Stomach (tissue), 9 donors: ENCODE data around the gene ZNF778. TPM values are rescaled to one million over a fixed set of nuclear protein-coding genes. Genes with fewer than 3 reads are reported as not detected.

Experiments used
- DNase-seq, 2 donors: peaks; one replicate each; pipeline versions ENCODE4 v3.0.0 to v3.0.0-alpha.2; 2013 to 2019
- H3K27ac ChIP-seq, 5 donors: fragments of 200-600 bp in 4 of 5; sonication (generic) in 4 of 5; one replicate each; pipeline ENCODE4 v1.5.1; 2013 to 2019; ENCODE audit warnings: mild to moderate bottlenecking in 1 of 5, moderate library complexity in 1 of 5
- H3K27me3 ChIP-seq, 3 donors: fragments of 200-600 bp; sonication (generic); one replicate each; pipeline ENCODE4 v1.5.1; 2017 to 2019; ENCODE audit warnings: mixed run types in 1 of 3
- H3K36me3 ChIP-seq, 4 donors: fragments of 200-600 bp; sonication (generic); 1 replicate in 3 of 4; 2 replicates in 1 of 4; pipeline ENCODE4 v1.5.1; 2016 to 2019
- H3K4me1 ChIP-seq, 4 donors: fragments of 200-600 bp; sonication (generic); one replicate each; pipeline ENCODE4 v1.5.1; 2016 to 2019
- H3K4me3 ChIP-seq, 4 donors: fragments of 200-600 bp; sonication (generic) in 3 of 4; one replicate each; pipeline ENCODE4 v1.5.1; 2016 to 2019; ENCODE audit warnings: mild to moderate bottlenecking in 1 of 4
- H3K9me3 ChIP-seq, 4 donors: fragments of 200-600 bp; sonication (generic); one replicate each; pipeline ENCODE4 v1.5.1; 2016 to 2019
- EP300 ChIP-seq: sonication (generic); formaldehyde crosslinking; IDR thresholded peaks from one replicate; pipeline ENCODE4 v1.6.1; 2017; ENCODE audit warnings: antibody characterized with exemption
- POLR2A ChIP-seq, 4 donors: fragments of 450-650 bp; IDR thresholded peaks; one replicate each; pipeline ENCODE4 v1.6.1; 2016; ENCODE audit warnings: antibody characterized with exemption in 4 of 4, control low read depth in 2 of 4, mild to moderate bottlenecking in 1 of 4, moderate library complexity in 1 of 4
- POLR2AphosphoS5 ChIP-seq, 3 donors: sonication (generic); formaldehyde crosslinking; IDR thresholded peaks; one replicate each; pipeline ENCODE4 v1.6.1; 2016; ENCODE audit warnings: antibody characterized with exemption in 3 of 3
- WGBS, 5 donors: extraction: QIAGEN DNeasy Blood & Tissue Kit in 3 of 5; methylation state at CpG; one replicate each; pipeline versions ENCODE4 v1.1.5 to v1.1.7; 2013 to 2018; 5-methylcytosine and 5-hydroxymethylcytosine counted together
- intact Hi-C: fragments of 100-400 bp; cut with DNase I; formaldehyde crosslinking; loops from one replicate; pipeline ENCODE4 v1.15.1; 2023; ENCODE audit warnings: low total_unique reads
- polyA plus RNA-seq, 3 donors: library from polyadenylated mRNA; stranded (reverse); fragments of 200-250 nt; gene quantifications; one replicate each; pipeline ENCODE4 v1.2.3, GENCODE V29; 2013
- total RNA-seq, 5 donors: library from RNA; depleted of rRNA; stranded (reverse); fragments of >200 nt; gene quantifications; one replicate each; pipeline versions ENCODE4 v1.1.0 to v1.2.3, GENCODE V29; 2014 to 2016
- TF ChIP-seq, protein P1 (sequence below), 7 experiments: fragments of 450-650 bp in 4 of 7; fragments of 200-600 bp in 3 of 7; sonication (generic) in 3 of 7; IDR thresholded peaks; one replicate each; pipeline ENCODE4 v1.5.1; 2016 to 2019; ENCODE audit warnings: antibody characterized with exemption in 7 of 7, control low read depth in 2 of 7, mild to moderate bottlenecking in 1 of 7
- donor health status: healthy with polysubstance abuse.
- donor health status: Bipolar disorder and iron deficiency.
- donor health status: healthy.

Gene ZNF778
- total and polyA plus RNA-seq, 8 donors, result 1.2 to 11.7 (median 4.5) TPM

DNA sequence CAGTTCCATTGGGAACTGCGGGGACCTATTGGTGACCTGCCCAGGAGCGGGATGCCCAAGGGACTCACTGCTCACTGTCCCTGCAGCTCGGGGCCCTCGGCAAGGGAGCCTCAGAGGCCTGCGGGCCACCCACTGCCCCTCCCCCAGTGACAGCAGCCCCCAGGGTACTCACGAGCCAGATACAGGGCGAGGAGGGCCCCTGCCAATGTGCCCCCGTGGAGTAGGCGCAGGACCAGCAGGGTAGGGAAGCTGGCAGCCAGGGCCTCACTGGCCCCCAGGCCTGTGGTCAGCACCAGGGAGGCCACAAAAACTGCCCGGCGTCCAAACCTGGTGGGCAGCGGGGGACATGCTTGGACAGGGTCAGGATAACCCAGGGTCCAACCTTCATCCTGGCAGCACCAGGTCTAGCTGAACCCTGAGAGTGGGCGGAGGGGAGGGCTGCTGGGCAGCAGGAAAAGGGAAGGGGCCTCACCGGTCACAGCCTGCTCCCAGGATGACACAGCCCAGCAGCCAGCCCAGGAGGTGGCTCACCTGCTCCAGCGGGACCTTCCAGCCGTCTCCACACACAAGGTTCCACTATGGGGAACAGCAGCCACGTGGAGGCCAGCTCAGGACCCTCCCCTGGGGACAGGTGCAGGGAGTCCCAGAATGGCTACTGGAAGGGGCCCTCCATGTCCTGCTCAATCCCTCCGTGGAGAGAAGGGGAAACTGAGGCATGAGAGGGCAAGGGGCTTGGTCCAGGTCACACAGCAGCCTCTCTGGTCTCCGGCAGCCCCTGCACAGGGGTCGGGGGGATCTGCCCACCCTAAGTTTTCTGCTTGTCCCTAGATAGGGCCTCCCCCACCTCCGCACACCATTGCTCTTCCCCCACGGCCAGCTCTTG, 18.0 kb upstream of the ZNF778 start:
- intact Hi-C loops, result no loop called here
- peak in 1 of 2 donors; percentile 7 for DNase-seq
- H3K4me3 ChIP-seq, result no peak overlapping the region
- H3K9me3 ChIP-seq, result peaks cover 0 to 7% (median 3%) of the 10 kb centered on the region in 4 donors
- no peaks in the 10 kb centered on the region for H3K36me3 ChIP-seq
- no peak overlapping the region for H3K27ac ChIP-seq
- TF ChIP-seq, protein P1, sequence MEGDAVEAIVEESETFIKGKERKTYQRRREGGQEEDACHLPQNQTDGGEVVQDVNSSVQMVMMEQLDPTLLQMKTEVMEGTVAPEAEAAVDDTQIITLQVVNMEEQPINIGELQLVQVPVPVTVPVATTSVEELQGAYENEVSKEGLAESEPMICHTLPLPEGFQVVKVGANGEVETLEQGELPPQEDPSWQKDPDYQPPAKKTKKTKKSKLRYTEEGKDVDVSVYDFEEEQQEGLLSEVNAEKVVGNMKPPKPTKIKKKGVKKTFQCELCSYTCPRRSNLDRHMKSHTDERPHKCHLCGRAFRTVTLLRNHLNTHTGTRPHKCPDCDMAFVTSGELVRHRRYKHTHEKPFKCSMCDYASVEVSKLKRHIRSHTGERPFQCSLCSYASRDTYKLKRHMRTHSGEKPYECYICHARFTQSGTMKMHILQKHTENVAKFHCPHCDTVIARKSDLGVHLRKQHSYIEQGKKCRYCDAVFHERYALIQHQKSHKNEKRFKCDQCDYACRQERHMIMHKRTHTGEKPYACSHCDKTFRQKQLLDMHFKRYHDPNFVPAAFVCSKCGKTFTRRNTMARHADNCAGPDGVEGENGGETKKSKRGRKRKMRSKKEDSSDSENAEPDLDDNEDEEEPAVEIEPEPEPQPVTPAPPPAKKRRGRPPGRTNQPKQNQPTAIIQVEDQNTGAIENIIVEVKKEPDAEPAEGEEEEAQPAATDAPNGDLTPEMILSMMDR (IDR thresholded peaks at IDR 0.05), result no peak
- TF ChIP-seq EP300 (no peak), POLR2AphosphoS5 (IDR thresholded peaks at IDR 0.05) (no peak), POLR2A (IDR thresholded peaks at IDR 0.05) (no peak)
- peaks cover 6 to 92% (median 48%) of the 10 kb centered on the region in 3 donors for H3K27me3 ChIP-seq
- 76 to 77% (median 77%) methylated on average over 12 to 22 of the region's 22 CpGs for WGBS, 5 donors
- peaks cover 11 to 29% (median 24%) of the 10 kb centered on the region in 4 donors for H3K4me1 ChIP-seq

DNA sequence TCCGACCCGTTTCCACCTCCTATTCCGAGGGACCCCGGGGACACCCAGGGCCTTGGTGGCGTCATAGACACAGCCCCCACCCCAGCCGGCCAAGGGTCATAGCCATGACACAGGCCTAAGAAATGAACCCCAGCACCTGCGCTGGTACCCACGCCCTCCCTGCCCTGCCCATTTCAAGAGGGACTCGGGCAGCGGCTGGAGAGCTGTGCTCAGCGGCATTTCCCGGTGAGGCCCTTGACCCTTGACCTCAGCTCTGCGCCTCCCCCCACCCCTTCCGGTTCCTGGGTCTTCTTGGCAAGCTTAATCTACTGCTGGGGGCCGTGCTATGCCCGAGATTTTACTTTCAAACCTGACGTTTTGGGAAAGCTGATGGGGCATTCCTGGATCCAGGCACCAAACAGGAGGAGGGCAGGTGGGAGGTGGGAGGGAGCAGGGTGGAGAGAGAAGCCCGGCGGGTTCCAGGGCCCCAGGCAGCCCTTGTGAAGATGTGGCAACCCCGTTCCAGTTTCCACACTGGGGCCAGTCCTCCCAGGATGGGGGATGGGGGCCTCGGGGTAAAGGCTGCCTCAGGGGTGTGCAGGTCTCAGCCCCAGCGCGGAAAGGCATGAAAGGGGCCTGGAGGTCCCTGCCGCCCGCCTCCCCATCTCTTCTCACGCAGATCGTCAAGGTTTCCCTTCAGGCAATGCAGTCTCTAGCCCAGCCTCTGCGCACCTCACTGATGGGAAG, 17.2 kb upstream of the ZNF778 start, which contains the start of gene SLC22A31:
Gene SLC22A31 (minus strand): TSS at position 414 of the 726 bp plus-strand sequence. CDS start 36 bp downstream, at position 378.
- Histone ChIP-seq H3K36me3 (no peaks in the 10 kb centered on the region), H3K27me3 (peaks cover 6 to 93% (median 48%) of the 10 kb centered on the region in 3 donors), H3K27ac (no peak within 1 kb of the TSS), H3K9me3 (peaks cover 0 to 7% (median 3%) of the 10 kb centered on the region in 4 donors), H3K4me3 (peak within 1 kb of the TSS; percentile 34 to 45 (median 43)), H3K4me1 (peaks cover 11 to 29% (median 24%) of the 10 kb centered on the region in 4 donors)
- peak in 1 of 2 donors; percentile 25 for DNase-seq
- intact Hi-C loops, result no loop called here
- TF ChIP-seq, protein P1 (IDR thresholded peaks at IDR 0.05), result no peak
- TF ChIP-seq EP300 (no peak), POLR2A (IDR thresholded peaks at IDR 0.05) (no peak)
- WGBS, 5 donors, result 15 to 19% (median 16%) methylated on average over 24 to 28 of the region's 28 CpGs

DNA sequence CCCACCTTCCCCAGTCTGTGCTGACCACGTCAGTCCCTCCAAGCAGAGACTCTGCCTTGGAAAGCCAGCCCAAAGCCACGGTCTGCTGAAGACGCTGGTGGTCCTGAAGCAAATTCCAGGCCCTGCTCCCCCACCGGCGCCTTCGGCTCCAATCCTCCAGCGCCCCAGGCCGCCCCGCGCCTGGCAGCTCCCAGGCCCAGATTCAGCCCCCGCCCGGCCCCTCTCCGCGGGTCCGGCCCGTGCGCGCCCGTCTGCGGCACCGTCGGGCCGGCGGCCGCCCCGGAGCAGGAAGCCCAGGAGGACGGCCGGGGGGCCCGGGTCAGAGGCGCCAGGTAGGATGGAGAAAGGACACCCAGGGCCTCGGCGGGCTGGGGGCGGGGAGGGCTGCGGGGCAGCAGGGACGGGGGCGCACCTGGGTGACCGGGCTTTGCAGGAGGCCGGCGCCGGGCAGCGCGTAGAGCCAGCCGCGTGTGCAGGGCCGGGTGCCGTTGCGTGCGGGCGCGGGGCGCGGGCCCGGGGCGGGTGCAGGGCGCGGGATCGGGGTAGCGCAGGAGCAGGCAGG, 16.6 kb upstream of the ZNF778 start:
- TF ChIP-seq EP300 (no peak), POLR2A (IDR thresholded peaks at IDR 0.05) (no peak), POLR2AphosphoS5 (IDR thresholded peaks at IDR 0.05) (no peak)
- TF ChIP-seq, protein P1 (IDR thresholded peaks at IDR 0.05), result no peak
- H3K4me3 ChIP-seq, result peak overlapping the region; percentile 34 to 45 (median 43)
- intact Hi-C loops, result no loop called here
- no peak overlapping the region for H3K27ac ChIP-seq
- peaks cover 11 to 29% (median 24%) of the 10 kb centered on the region in 4 donors for H3K4me1 ChIP-seq
- H3K36me3 ChIP-seq, result no peaks in the 10 kb centered on the region
- peaks cover 6 to 93% (median 48%) of the 10 kb centered on the region in 3 donors for H3K27me3 ChIP-seq
- H3K9me3 ChIP-seq, result peaks cover 0 to 7% (median 3%) of the 10 kb centered on the region in 4 donors
- WGBS, 5 donors, result 2 to 9% (median 4%) methylated on average over 15 to 58 of the region's 58 CpGs; no CpG with 5 or more reads in 1 of the 5 donors
- DNase-seq, result peak in 1 of 2 donors; percentile 23
